Tibial nerve (tissue), 4 donors: ENCODE data around the gene MME.

Experiments used
- CTCF ChIP-seq, 5 experiments: fragments of 200-600 bp in 3 of 5; fragments of 450-650 bp in 2 of 5; sonication (generic) in 3 of 5; IDR thresholded peaks; one replicate each; pipeline ENCODE4 v1.5.1; 2016 to 2019; ENCODE audit warnings: antibody characterized with exemption in 5 of 5, mild to moderate bottlenecking in 3 of 5, moderate library complexity in 2 of 5
- EP300 ChIP-seq, 2 donors: sonication (generic); formaldehyde crosslinking; IDR thresholded peaks; one replicate each; pipeline ENCODE4 v1.6.1; 2017; ENCODE audit warnings: antibody characterized with exemption in 2 of 2, mild to moderate bottlenecking in 1 of 2
- POLR2A ChIP-seq, 2 donors: fragments of 450-650 bp; IDR thresholded peaks; one replicate each; pipeline ENCODE4 v1.6.1; 2017; ENCODE audit warnings: antibody characterized with exemption in 2 of 2, mild to moderate bottlenecking in 2 of 2, moderate library complexity in 2 of 2

- TF ChIP-seq CTCF (IDR thresholded peaks at IDR 0.05) (no peak), EP300 (IDR thresholded peaks at IDR 0.05) (no peak), POLR2A (IDR thresholded peaks at IDR 0.05) (no peak)
These were observed 45.3 kb upstream of the MME start for GRCh38 chr3:155034786-155035185.
